K562 (cell line): Measurements from ENCODE around the gene SLC34A1. TPM values are rescaled to one million over a fixed set of nuclear protein-coding genes. Genes with fewer than 3 reads are reported as not detected.

Source experiments
- ATAC-seq: fragments of 200-7000 bp; cut with Tn5 transposase; 3 replicates; pipeline ENCODE4 v1.9.1; 2020; ENCODE audit warnings: moderate library complexity
- BruUV-seq: library from RNA; stranded (reverse); fragments of 400-500 nt; replicated peaks from 2 replicates; lab custom pipeline; 2021; lab: Mats Ljungman, UMichigan
- CTCF ChIA-PET: fragments of 300-600 bp; formaldehyde crosslinking; extraction: SDS; loops from one replicate; lab custom pipeline; 2021; ENCODE audit warnings: low intra/inter-chr PET ratio; lab: Yijun Ruan, JAX
- POLR2A ChIA-PET: fragments of 300-600, 350-650 bp; sonication (Branson Sonifier 250); formaldehyde crosslinking; extraction: SDS; loops from one replicate; lab custom pipeline; 2021; ENCODE audit warnings: antibody characterized with exemption, inconsistent platforms; lab: Yijun Ruan, JAX
- DNase-seq, 4 experiments: peaks; one replicate each; pipeline versions ENCODE4 v3.0.0 to v3.0.0-alpha.2; 2011 to 2018; ENCODE audit warnings: low spot score in 3 of 4, mixed read lengths in 3 of 4; ENCODE audit errors: extremely low read depth in 1 of 4
- FAIRE-seq: peaks from 2 replicates; lab custom pipeline; 2011; peaks lifted over from hg19 to GRCh38; lab: Jason Lieb, UNC
- H2AFZ ChIP-seq: 2 replicates; pipeline ENCODE4 v1.6.0; 2011; ENCODE audit warnings: low read depth, low read length, control low read depth, inconsistent platforms
- H3K27ac ChIP-seq: fragments of 200-600 bp; 3 replicates; pipeline ENCODE4 v1.8.0; 2011; ENCODE audit warnings: low read depth, mild to moderate bottlenecking, control low read depth, inconsistent platforms, low read length, moderate library complexity, mixed read lengths; ENCODE audit errors: extremely low read depth
- H3K27me3 ChIP-seq, 2 experiments: fragments of 300-600 bp in 1 of 2; 2 replicates in 1 of 2; 3 replicates in 1 of 2; pipeline versions ENCODE4 v1.6.0 to v1.8.0; 2011; ENCODE audit warnings: inconsistent platforms in 2 of 2, low read length in 2 of 2, mild to moderate bottlenecking in 1 of 2, mixed read lengths in 1 of 2, moderate library complexity in 1 of 2; ENCODE audit not compliant: control insufficient read depth in 2 of 2, insufficient read depth in 2 of 2
- H3K36me3 ChIP-seq: fragments of 300-600 bp; 3 replicates; pipeline ENCODE4 v1.8.0; 2011; ENCODE audit warnings: mild to moderate bottlenecking, low read length, inconsistent platforms; ENCODE audit not compliant: control insufficient read depth, insufficient read depth
- H3K4me1 ChIP-seq, 2 experiments: fragments of 200-600 bp in 1 of 2; replicated peaks in 1 of 2; 2 replicates in 1 of 2; 3 replicates in 1 of 2; pipeline versions ENCODE4 v1.5.1 to v1.8.0; 2011; ENCODE audit warnings: inconsistent platforms in 2 of 2, low read length in 2 of 2, mild to moderate bottlenecking in 1 of 2, mixed read lengths in 1 of 2, moderate library complexity in 1 of 2; ENCODE audit not compliant: control insufficient read depth in 2 of 2, insufficient read depth in 2 of 2
- H3K4me2 ChIP-seq: 2 replicates; pipeline ENCODE4 v1.6.1; 2011; ENCODE audit warnings: low read length, control low read depth, inconsistent platforms, mixed read lengths; ENCODE audit not compliant: insufficient read depth
- H3K4me3 ChIP-seq: fragments of 200-600 bp; sonication (generic), shearing (Covaris generic); 2 replicates; pipeline ENCODE4 v1.5.1; 2016; ENCODE audit warnings: control low read depth, inconsistent platforms
- H3K79me2 ChIP-seq: fragments of 200-600 bp; 3 replicates; pipeline ENCODE4 v1.8.0; 2011; ENCODE audit warnings: low read length, inconsistent platforms; ENCODE audit not compliant: control insufficient read depth, insufficient read depth
- H3K9ac ChIP-seq, 2 experiments: 2 replicates each; pipeline versions ENCODE4 v1.6.0 to v1.6.1; 2011; ENCODE audit warnings: low read depth in 2 of 2, low read length in 2 of 2, control low read depth in 1 of 2, inconsistent platforms in 1 of 2, mild to moderate bottlenecking in 1 of 2, mixed read lengths in 1 of 2; ENCODE audit not compliant: insufficient read depth in 1 of 2
- H3K9me1 ChIP-seq: one replicate; pipeline ENCODE4 v1.6.0; 2011; ENCODE audit warnings: inconsistent platforms, mild to moderate bottlenecking, low read length, moderate library complexity; ENCODE audit not compliant: control insufficient read depth, insufficient read depth
- H3K9me3 ChIP-seq: replicated peaks from 2 replicates; pipeline ENCODE4 v1.5.1; 2011; ENCODE audit warnings: low read depth, low read length, inconsistent platforms; ENCODE audit not compliant: control insufficient read depth, insufficient read depth
- H4K20me1 ChIP-seq: replicated peaks from 2 replicates; pipeline ENCODE4 v1.6.1; 2011; ENCODE audit warnings: low read length, inconsistent platforms, mixed read lengths; ENCODE audit not compliant: control insufficient read depth, insufficient read depth
- C11orf30 ChIP-seq: fragments of 450-650 bp; IDR thresholded peaks from 2 replicates; pipeline ENCODE4 v1.6.1; 2016; ENCODE audit warnings: low read depth, mild to moderate bottlenecking
- DACH1 ChIP-seq: fragments of 450-650 bp; IDR thresholded peaks from 2 replicates; pipeline ENCODE4 v1.6.1; 2018; ENCODE audit not compliant: partially characterized antibody
- DPF2 ChIP-seq: fragments of 450-650 bp; IDR thresholded peaks from 2 replicates; pipeline ENCODE4 v1.6.1; 2016
- ERF ChIP-seq: fragments of 450-650 bp; formaldehyde crosslinking; IDR thresholded peaks from 2 replicates; pipeline ENCODE4 v1.4.0; 2020; ENCODE audit warnings: mild to moderate bottlenecking, mixed read lengths
- HNRNPL ChIP-seq: fragments of 200-400 bp; formaldehyde crosslinking; IDR thresholded peaks from 2 replicates; pipeline ENCODE4 v1.6.1; 2017; ENCODE audit warnings: low read depth, mild to moderate bottlenecking, low read length
- KDM1A ChIP-seq, 2 experiments: fragments of 450-650 bp; IDR thresholded peaks; 2 replicates each; pipeline ENCODE4 v1.6.1; 2016; ENCODE audit warnings: mild to moderate bottlenecking in 2 of 2
- MCM5 ChIP-seq: fragments of 450-650 bp; IDR thresholded peaks from 2 replicates; pipeline ENCODE4 v1.6.1; 2016; ENCODE audit warnings: low read depth
- NELFE ChIP-seq: IDR thresholded peaks from 2 replicates; pipeline ENCODE4 v1.6.1; 2011; ENCODE audit warnings: mild to moderate bottlenecking; ENCODE audit not compliant: insufficient read depth, insufficient read length
- PCBP2 ChIP-seq: fragments of 200-400 bp; formaldehyde crosslinking; IDR thresholded peaks from 2 replicates; pipeline ENCODE4 v1.6.1; 2018; ENCODE audit warnings: low read length, low read depth, mild to moderate bottlenecking, moderate library complexity; ENCODE audit not compliant: poor library complexity, severe bottlenecking
- POLR2G ChIP-seq: fragments of 200-400 bp; formaldehyde crosslinking; IDR thresholded peaks from 2 replicates; pipeline ENCODE4 v1.6.1; 2017; ENCODE audit warnings: low read depth, mild to moderate bottlenecking, antibody characterized with exemption, low read length, moderate library complexity
- RAD21 ChIP-seq, 2 experiments: fragments of 250-450 bp in 1 of 2; fragments of 450-650 bp in 1 of 2; sonication (Bioruptor Pico) in 1 of 2; formaldehyde crosslinking in 1 of 2; IDR thresholded peaks in 1 of 2; conservative IDR thresholded peaks in 1 of 2; 2 replicates each; pipeline versions ENCODE4 v1.4.0 to v1.8.0; 2020 to 2022; ENCODE audit warnings: mild to moderate bottlenecking in 2 of 2, moderate library complexity in 1 of 2
- SFPQ ChIP-seq: fragments of 200-400 bp; formaldehyde crosslinking; IDR thresholded peaks from 2 replicates; pipeline ENCODE4 v1.6.1; 2017; ENCODE audit warnings: mild to moderate bottlenecking, low read depth, low read length, moderate library complexity
- SMARCB1 ChIP-seq: IDR thresholded peaks from 2 replicates; pipeline ENCODE4 v1.6.1; 2011; ENCODE audit warnings: improper control_type of control experiment, low read depth; ENCODE audit not compliant: insufficient read length
- ZNF124 ChIP-seq: sonication (generic); formaldehyde crosslinking; IDR thresholded peaks from 2 replicates; pipeline ENCODE4 v1.8.1; 2022; ENCODE audit warnings: missing genetic modification reagents
- ZNF518B ChIP-seq: fragments of 250-450 bp; sonication (Bioruptor Pico); IDR thresholded peaks from 2 replicates; pipeline ENCODE4 v1.5.0; 2021; ENCODE audit warnings: mild to moderate bottlenecking, moderate library complexity
- WGBS: fragments of 100-300 bp; shearing (Covaris generic); methylation state at CpG from one replicate; pipeline ENCODE4 v1.1.6; 2016; ENCODE audit warnings: low coverage, mixed read lengths; ENCODE audit not compliant: insufficient coverage; ENCODE audit errors: missing lambda C conversion rate; 5-methylcytosine and 5-hydroxymethylcytosine counted together
- in situ Hi-C: fragments of 300-500 bp; cut with MboI; formaldehyde crosslinking; loops from 4 replicates; pipeline ENCODE4 v1.15.0; 2018; ENCODE audit warnings: inconsistent platforms, mixed read lengths
- intact Hi-C: fragments of 100-400 bp; cut with micrococcal nuclease; formaldehyde crosslinking; loops from 2 replicates; pipeline ENCODE4 v1.14.2; 2022
- polyA plus RNA-seq, 8 experiments: library from polyadenylated mRNA; depleted of rRNA in 4 of 8; stranded (reverse) in 5 of 8; unstranded in 3 of 8; fragments of >200 nt; fragmentation: Nextera tagmentation in 2 of 8; fragmentation: Illumina TruSeq in 1 of 8; extraction: Ambion mirVana in 2 of 8; extraction: Trizol in 1 of 8; gene quantifications; 2 replicates each; pipeline versions ENCODE4 v1.2.1 to v1.2.3, GENCODE V29; 2011 to 2014; ENCODE audit warnings: inconsistent platforms in 1 of 8, missing spikeins in 1 of 8
- total RNA-seq, 7 experiments: library from RNA; depleted of rRNA in 6 of 7; stranded (reverse); fragments of >200 nt in 6 of 7; fragmentation: Illumina TruSeq in 2 of 7; extraction: Trizol in 2 of 7; gene quantifications; 2 replicates each; pipeline versions ENCODE4 v1.2.1 to v1.2.3, GENCODE V29; 2011 to 2021; ENCODE audit warnings: low replicate concordance in 1 of 7

The SLC34A1 gene
- total and polyA plus RNA-seq, 9 of the 15 experiments (the other 6 are each of a cell fraction or from before 2014, with no cell fraction given) = not detected

GRCh38 chr5:177426566-177427210 is 42.5 kb downstream of the SLC34A1 start, which contains the start of gene GRK6 (continued):
- TF ChIP-seq RAD21 (CRISPR knock-in tag; conservative IDR thresholded peaks at IDR 0.05 in 1 of 2, IDR thresholded peaks at IDR 0.05 in 1 of 2) = no peak

- Histone ChIP-seq H3K4me1 (peaks cover 30 to 66% of the 10 kb centered on the region in 2 experiments), H3K27me3 (no peaks in the 10 kb centered on the region), H3K9me3 (no peaks in the 10 kb centered on the region), H3K79me2 (peaks cover 50% of the 10 kb centered on the region), H3K27ac (peak overlapping the region; percentile 98), H3K4me2 (peak overlapping the region; percentile 98), H3K9me1 (no peaks in the 10 kb centered on the region), H3K36me3 (peaks cover 51% of the 10 kb centered on the region; the same call in 2 of the 3 replicates), H3K9ac (peak overlapping the region; percentile 96 to 97), H2AFZ (no peak overlapping the region), H4K20me1 (peaks cover 22% of the 10 kb centered on the region; the same call in 1 of the 2 replicates), H3K4me3 (peak overlapping the region; percentile 91)
- ChIA-PET POLR2A (interaction anchor here (0.6 to 10.8 kb wide), 19 partner anchors 9 to 670 kb away, joined by 3 to 210 read pairs (median 4); partner anchors contain the start of gene PRR7), CTCF (no interaction called here)
- intact Hi-C loops (loop anchor here (2.0 kb wide), 1 partner anchor 27 kb away; no protein-coding TSS in a partner anchor), in situ Hi-C loops (no loop called here)
- TSS peak; percentile 64 for BruUV-seq
- FAIRE-seq = no peak
- peak; percentile 70 to 82 (median 74) for DNase-seq
- peak; percentile 25 for ATAC-seq
- 2% methylated on average over 11 of the region's 11 CpGs for WGBS
- TF ChIP-seq HNRNPL (no peak), PCBP2 (no peak), ERF (CRISPR knock-in tag) (no peak), MCM5 (no peak), C11orf30 (no peak), KDM1A (IDR thresholded peaks at IDR 0.05) (no peak), SFPQ (no peak), SMARCB1 (no peak), NELFE (no peak), ZNF518B (CRISPR knock-in tag) (no peak), DPF2 (no peak), POLR2G (no peak), ZNF124 (CRISPR knock-in tag) (no peak), DACH1 (no peak)
Observed at GRCh38 chr5:177427211-177427822, 43.1 kb downstream of the SLC34A1 start.
